HG03460 (cell line): ENCODE results near the gene HOXA3.

Experiments
- ATAC-seq: cut with Tn5 transposase; IDR thresholded peaks from one replicate; pipeline ENCODE4 v1.9.1; 2021; ENCODE audit not compliant: unreplicated experiment

HOXA3 gene

GRCh38 chr7:27168265-27168947 lies 16.0 kb upstream of the HOXA3 start:
- ATAC-seq, result no peak

- ATAC-seq, result no peak
Measured at GRCh38 chr7:27167916-27168264, 15.5 kb upstream of the HOXA3 start.

GRCh38 chr7:27166531-27167505 lies 14.4 kb upstream of the HOXA3 start:
- ATAC-seq, result no peak

GRCh38 chr7:27165996-27166530 lies 13.7 kb upstream of the HOXA3 start:
- no peak for ATAC-seq

- no peak for ATAC-seq
Measured at GRCh38 chr7:27165089-27165995, 13.0 kb upstream of the HOXA3 start, which contains the start of gene HOXA9. TSS of gene HOXA9 (minus strand) at chr7:27165537. CDS start at chr7:27165457, 80 bp downstream.

- ATAC-seq, result no peak
Measured at GRCh38 chr7:27164367-27165088, 12.1 kb upstream of the HOXA3 start.

- ATAC-seq, result no peak
Measured at GRCh38 chr7:27164045-27164366, 11.6 kb upstream of the HOXA3 start.

GRCh38 chr7:27163288-27164044 lies 11.1 kb upstream of the HOXA3 start:
- no peak for ATAC-seq

- ATAC-seq, result no peak
Measured at GRCh38 chr7:27162561-27163287, 10.3 kb upstream of the HOXA3 start.

GRCh38 chr7:27161721-27162560 lies 9.6 kb upstream of the HOXA3 start:
- ATAC-seq, result no peak

GRCh38 chr7:27161214-27161720 lies 8.9 kb upstream of the HOXA3 start:
- ATAC-seq, result no peak

GRCh38 chr7:27160546-27161213 lies 8.3 kb upstream of the HOXA3 start:
- no peak for ATAC-seq

- no peak for ATAC-seq
Measured at GRCh38 chr7:27160145-27160545, 7.8 kb upstream of the HOXA3 start.

GRCh38 chr7:27159266-27160144 lies 7.1 kb upstream of the HOXA3 start:
- no peak for ATAC-seq

- no peak for ATAC-seq
Measured at GRCh38 chr7:27158436-27159265, 6.3 kb upstream of the HOXA3 start.
